ENCODE measurements around the gene GBX1.
A peak's percentile ranks its signal among the peaks of the same experiment; 100 is the strongest.

The GBX1 gene

DNA sequence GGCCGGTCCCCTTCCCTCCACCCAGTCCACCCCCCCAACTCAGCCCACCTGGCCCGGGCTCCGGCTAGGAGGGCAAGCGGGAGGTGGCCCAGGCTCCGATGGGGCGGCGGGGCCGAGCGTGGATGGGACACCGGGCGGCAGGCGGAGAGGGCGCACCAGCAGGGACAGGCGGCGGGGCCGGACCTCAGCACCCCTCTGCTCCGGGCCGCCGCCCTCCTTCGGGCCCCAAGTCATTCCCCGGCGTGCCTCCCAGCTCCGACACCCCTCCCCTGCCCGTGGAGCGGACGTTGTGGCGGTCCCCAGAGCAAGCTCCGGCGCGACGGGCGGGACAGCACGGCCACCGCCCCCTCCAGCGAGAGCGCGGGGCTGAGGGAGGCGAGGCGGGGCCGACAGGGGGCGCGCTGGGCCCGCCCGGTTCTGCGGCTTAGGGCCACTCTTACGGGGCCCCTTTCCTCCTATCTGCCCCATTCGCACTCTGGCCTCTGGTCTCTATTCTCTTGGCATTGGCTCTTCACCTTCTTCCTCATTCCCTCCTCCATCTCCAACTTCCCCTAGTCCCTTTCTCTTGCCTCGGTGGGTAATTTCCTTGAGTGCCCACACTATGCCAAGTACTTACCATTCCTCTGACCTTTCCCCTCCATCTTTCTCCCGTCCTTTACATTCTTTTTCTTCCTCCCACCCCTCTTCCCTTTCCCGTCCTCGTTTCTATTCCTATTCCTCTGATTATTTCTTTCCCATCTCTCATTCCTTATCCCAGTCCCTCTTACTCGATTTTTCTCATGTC is 701 bp upstream of the GBX1 start:
- H3K4me3 ChIP-seq (replicated peaks in 1 of 2; ENCODE audit: low read depth in 2 of 2, low read length in 2 of 2), result peak overlapping the region in 1 of 2 donors; percentile 14
- peak in 1 of 2 donors; percentile 14 for DNase-seq (ENCODE audit: low read depth in 2 of 2)
- TF ChIP-seq, protein P1, sequence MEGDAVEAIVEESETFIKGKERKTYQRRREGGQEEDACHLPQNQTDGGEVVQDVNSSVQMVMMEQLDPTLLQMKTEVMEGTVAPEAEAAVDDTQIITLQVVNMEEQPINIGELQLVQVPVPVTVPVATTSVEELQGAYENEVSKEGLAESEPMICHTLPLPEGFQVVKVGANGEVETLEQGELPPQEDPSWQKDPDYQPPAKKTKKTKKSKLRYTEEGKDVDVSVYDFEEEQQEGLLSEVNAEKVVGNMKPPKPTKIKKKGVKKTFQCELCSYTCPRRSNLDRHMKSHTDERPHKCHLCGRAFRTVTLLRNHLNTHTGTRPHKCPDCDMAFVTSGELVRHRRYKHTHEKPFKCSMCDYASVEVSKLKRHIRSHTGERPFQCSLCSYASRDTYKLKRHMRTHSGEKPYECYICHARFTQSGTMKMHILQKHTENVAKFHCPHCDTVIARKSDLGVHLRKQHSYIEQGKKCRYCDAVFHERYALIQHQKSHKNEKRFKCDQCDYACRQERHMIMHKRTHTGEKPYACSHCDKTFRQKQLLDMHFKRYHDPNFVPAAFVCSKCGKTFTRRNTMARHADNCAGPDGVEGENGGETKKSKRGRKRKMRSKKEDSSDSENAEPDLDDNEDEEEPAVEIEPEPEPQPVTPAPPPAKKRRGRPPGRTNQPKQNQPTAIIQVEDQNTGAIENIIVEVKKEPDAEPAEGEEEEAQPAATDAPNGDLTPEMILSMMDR (IDR thresholded peaks at IDR 0.05; ENCODE audit: low read depth, low read length), result peak; percentile 19

DNA sequence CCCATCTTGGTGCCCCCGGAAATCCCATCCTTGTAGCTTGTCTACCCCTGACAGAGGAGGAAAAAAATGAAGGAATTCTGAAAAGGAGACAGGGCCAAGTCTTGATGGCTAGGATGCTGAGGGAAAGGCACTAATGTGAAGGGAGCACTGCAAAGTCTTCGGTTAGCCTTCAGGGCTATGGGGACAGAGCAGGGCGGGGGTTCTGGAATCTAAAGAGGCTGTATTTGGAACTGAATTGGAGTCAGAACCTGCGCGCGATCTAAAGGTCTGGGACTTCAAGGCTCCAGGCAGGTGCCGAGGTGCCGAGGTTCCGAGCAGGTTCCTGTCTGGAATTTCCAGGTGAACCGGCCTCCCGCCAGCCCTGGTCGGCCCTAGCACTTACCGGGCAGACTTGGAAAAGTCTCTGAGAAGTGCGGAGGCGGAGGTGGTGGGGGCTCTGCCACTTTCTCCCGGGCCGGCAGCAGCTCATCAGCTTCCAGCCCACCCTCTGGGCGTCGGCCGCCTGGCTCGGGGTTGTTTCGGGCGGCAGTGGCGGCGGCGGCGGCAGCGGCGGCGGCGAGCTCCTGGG is 781 bp downstream of the GBX1 start:
- TF ChIP-seq, protein P1 (IDR thresholded peaks at IDR 0.05; ENCODE audit: low read depth, low read length), result no peak
- no peak overlapping the region for H3K4me3 ChIP-seq (replicated peaks in 1 of 2; ENCODE audit: low read depth in 2 of 2, low read length in 2 of 2)
- no peak for DNase-seq (ENCODE audit: low read depth in 2 of 2)

DNA sequence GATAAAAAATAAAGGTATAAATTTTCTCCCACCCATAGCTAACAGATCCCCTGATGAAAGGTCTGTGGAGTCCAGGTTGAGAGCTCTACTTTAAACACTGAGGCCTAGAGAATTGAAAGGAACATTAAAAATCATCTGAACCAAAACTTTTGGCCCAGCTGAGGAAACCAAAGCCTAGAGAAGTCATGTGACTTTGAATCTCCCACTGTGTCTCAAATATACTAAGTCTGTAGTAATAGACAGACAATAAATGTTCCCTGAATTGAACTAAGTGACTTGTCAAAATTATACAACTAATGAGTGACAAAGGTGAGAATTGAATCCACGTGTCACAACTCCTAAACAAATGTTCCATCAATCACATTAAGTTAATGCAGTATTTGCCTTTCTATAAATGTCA is 5.7 kb downstream of the GBX1 start:
- DNase-seq (ENCODE audit: low read depth in 2 of 2), result no peak
- TF ChIP-seq, protein P1 (IDR thresholded peaks at IDR 0.05; ENCODE audit: low read depth, low read length), result no peak
- H3K4me3 ChIP-seq (replicated peaks in 1 of 2; ENCODE audit: low read depth in 2 of 2, low read length in 2 of 2), result no peak overlapping the region

DNA sequence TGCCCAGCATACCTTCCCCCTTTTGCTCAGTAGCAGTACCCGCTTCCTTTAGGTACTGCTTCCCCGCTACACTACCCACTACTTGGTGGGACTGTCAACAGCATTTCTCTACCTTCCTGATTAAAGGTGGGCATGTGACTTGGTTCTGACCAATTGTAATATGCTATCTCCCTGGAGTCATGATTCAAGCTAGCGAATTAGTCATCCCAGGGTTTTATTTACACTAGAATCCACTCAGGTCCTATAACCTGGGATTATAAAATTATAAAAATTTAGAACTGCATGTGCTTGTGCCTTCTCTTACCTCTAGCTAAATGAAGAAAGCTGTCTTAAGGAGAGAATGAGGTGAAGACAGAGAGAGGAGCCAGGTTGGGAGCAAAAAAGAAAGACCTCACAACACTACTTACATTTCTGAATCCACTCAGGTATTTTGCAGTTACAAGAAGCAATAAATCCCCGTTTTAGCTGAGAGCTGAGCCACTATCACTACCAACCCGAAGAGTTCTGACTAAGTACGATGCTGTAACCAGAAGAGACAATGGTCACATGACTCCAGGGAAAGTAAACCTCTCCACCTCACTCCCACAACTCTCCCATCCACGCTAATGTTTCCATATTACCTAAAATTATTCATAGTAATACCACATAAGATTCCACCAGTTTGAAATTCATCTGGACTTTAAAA is 9.7 kb downstream of the GBX1 start:
- TF ChIP-seq, protein P1 (IDR thresholded peaks at IDR 0.05; ENCODE audit: low read depth, low read length), result no peak
- no peak overlapping the region for H3K4me3 ChIP-seq (replicated peaks in 1 of 2; ENCODE audit: low read depth in 2 of 2, low read length in 2 of 2)
- DNase-seq (ENCODE audit: low read depth in 2 of 2), result peak in 1 of 2 donors; percentile 44

DNA sequence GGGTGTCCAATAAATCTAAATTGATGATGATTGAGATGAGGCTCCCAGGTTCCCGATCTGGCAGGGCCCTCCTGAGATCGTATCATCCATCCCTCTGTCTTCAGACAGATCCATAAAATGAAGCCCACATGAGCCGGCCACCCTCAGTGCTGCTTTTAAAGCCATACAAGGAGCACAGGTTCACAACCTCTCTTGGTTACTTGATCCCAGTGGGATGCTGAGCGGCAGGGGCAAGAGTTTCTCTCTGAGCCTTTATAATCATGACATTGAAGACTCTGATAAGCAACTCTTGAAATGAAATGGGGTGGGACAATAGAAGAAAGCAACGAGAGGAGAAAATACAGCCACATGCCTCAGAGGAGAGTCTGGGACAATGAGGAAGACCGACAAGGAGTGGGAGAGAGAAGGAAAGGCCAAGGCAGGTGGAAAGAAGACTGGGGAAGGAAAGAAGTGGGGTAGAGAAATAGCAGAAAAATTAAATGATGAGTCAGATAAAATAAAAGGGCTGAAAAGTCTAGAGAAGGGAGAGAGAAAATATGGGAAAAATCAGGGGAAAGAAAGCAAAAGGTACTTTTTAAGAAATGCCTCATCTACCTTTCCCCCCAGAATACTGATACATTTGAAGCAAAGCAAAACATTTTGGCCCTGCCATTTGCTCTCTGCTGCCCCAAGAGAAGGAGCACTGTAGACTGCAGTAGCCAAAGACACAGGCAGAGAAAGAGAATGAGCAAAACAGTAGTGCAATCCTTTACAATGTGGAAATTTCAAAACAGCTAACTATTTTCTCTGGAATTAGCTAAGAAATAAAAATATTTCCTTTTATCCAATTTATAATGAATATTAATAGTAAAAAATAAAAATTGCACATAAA is 14.6 kb downstream of the GBX1 start:
- DNase-seq (ENCODE audit: low read depth in 2 of 2), result no peak
- no peak overlapping the region for H3K4me3 ChIP-seq (replicated peaks in 1 of 2; ENCODE audit: low read depth in 2 of 2, low read length in 2 of 2)
- TF ChIP-seq, protein P1 (IDR thresholded peaks at IDR 0.05; ENCODE audit: low read depth, low read length), result peak; percentile 34

DNA sequence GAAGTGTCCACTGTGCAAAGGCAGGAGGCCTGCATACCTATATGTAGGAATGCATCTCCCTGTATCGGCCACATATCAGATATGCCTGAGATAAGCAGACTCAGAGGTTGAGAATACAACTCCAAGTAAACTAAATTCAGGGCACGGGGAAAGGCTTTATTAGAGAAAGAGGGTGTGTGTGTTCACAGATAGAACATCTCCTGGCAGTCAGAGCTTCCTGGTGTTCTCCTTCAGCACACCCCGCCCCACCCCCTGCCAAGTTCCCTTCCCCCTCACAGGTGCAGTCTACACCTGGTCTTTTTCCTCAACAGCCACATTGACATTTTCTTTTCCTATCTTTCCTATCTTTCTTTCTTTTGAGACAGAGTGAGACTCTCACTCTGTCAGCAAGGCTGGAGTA is 17.1 kb downstream of the GBX1 start:
- TF ChIP-seq, protein P1 (IDR thresholded peaks at IDR 0.05; ENCODE audit: low read depth, low read length), result no peak
- no peak overlapping the region for H3K4me3 ChIP-seq (replicated peaks in 1 of 2; ENCODE audit: low read depth in 2 of 2, low read length in 2 of 2)
- no peak for DNase-seq (ENCODE audit: low read depth in 2 of 2)

Data from cardiac fibroblast (primary cell).